KMS-11 (cell line): ENCODE results near the gene SEC61G.

Source experiments
- H2AFZ ChIP-seq: fragments of 200-600 bp; sonication (generic); 2 replicates; pipeline ENCODE4 v1.6.1; 2016; ENCODE audit warnings: antibody characterized with exemption, mixed run types, low read depth
- H3K27ac ChIP-seq: fragments of 200-600 bp; sonication (generic); 2 replicates; pipeline ENCODE4 v1.6.1; 2016; ENCODE audit warnings: mild to moderate bottlenecking, mixed run types
- H3K27me3 ChIP-seq: fragments of 200-600 bp; sonication (generic); 2 replicates; pipeline ENCODE4 v1.6.1; 2017; ENCODE audit warnings: mild to moderate bottlenecking, low read depth, mixed run types, moderate library complexity; ENCODE audit not compliant: insufficient read depth
- H3K36me3 ChIP-seq: fragments of 200-600 bp; sonication (generic); 2 replicates; pipeline ENCODE4 v1.6.1; 2017; ENCODE audit warnings: mild to moderate bottlenecking, mixed run types; ENCODE audit not compliant: insufficient read depth
- H3K4me1 ChIP-seq: fragments of 200-600 bp; sonication (generic); 2 replicates; pipeline ENCODE4 v1.6.1; 2016; ENCODE audit warnings: mild to moderate bottlenecking, low read depth, mixed run types; ENCODE audit not compliant: poor library complexity, severe bottlenecking
- H3K4me2 ChIP-seq: fragments of 200-600 bp; sonication (generic); 2 replicates; pipeline ENCODE4 v1.7.0; 2016; ENCODE audit warnings: mild to moderate bottlenecking, mixed run types
- H3K4me3 ChIP-seq: fragments of 200-600 bp; sonication (generic); IDR thresholded peaks from 2 replicates; pipeline ENCODE4 v1.6.1; 2017; ENCODE audit warnings: low read depth, low read length, mixed read lengths; ENCODE audit not compliant: insufficient read depth
- H3K79me2 ChIP-seq: fragments of 200-600 bp; sonication (generic); 2 replicates; pipeline ENCODE4 v1.6.1; 2016; ENCODE audit warnings: low read depth, mixed run types; ENCODE audit not compliant: insufficient read depth
- H3K9ac ChIP-seq: fragments of 200-600 bp; sonication (generic); 2 replicates; pipeline ENCODE4 v1.6.1; 2016; ENCODE audit warnings: mild to moderate bottlenecking, mixed run types
- H4K20me1 ChIP-seq: fragments of 200-600 bp; sonication (generic); 2 replicates; pipeline ENCODE4 v1.6.1; 2016; ENCODE audit warnings: mild to moderate bottlenecking, mixed run types; ENCODE audit not compliant: insufficient read depth
- CTCF ChIP-seq: fragments of 200-600 bp; sonication (generic); conservative IDR thresholded peaks from 2 replicates; pipeline ENCODE4 v1.6.1; 2017; ENCODE audit warnings: low read depth, mild to moderate bottlenecking, antibody characterized with exemption, low read length, moderate library complexity, mixed read lengths

SEC61G gene

GRCh38 chr7:54758702-54759592 is at the start of gene SEC61G:
Gene SEC61G, minus strand, starts transcription at chr7:54759211. Its CDS starts 1,623 bp downstream, at chr7:54757588.
- no peaks in the 10 kb centered on the region for H4K20me1 ChIP-seq

GRCh38 chr7:54802841-54803240 is 43.8 kb upstream of the SEC61G start:
- TF ChIP-seq CTCF, result no peak
- no peak overlapping the region for H3K4me3 ChIP-seq
- no peaks in the 10 kb centered on the region for H3K27me3 ChIP-seq
- H3K79me2 ChIP-seq, result no peaks in the 10 kb centered on the region
- no peaks in the 10 kb centered on the region for H4K20me1 ChIP-seq
- no peak overlapping the region for H3K4me2 ChIP-seq
- H2AFZ ChIP-seq, result no peak overlapping the region
- H3K4me1 ChIP-seq, result no peaks in the 10 kb centered on the region
- no peaks in the 10 kb centered on the region for H3K36me3 ChIP-seq
- H3K9ac ChIP-seq, result no peak overlapping the region
- H3K27ac ChIP-seq, result no peak overlapping the region

More at GRCh38 chr7:54758702-54759592, at the start of gene SEC61G:
- H3K4me1 ChIP-seq, result peaks cover 33% of the 10 kb centered on the region
- peaks cover 58% of the 10 kb centered on the region for H3K79me2 ChIP-seq
- H3K27ac ChIP-seq, result peak within 1 kb of the TSS; percentile 82
- peak within 1 kb of the TSS; percentile 89 for H3K9ac ChIP-seq
- H3K4me2 ChIP-seq, result peak within 1 kb of the TSS; percentile 93
- peaks cover 19% of the 10 kb centered on the region; the same call in 1 of the 2 replicates for H3K36me3 ChIP-seq
- TF ChIP-seq CTCF, result no peak
- no peaks in the 10 kb centered on the region for H3K27me3 ChIP-seq
- peak within 1 kb of the TSS; percentile 94 for H2AFZ ChIP-seq
- H3K4me3 ChIP-seq, result peak within 1 kb of the TSS; percentile 49

GRCh38 chr7:54802114-54802513 is 43.1 kb upstream of the SEC61G start:
- Histone ChIP-seq H4K20me1 (no peaks in the 10 kb centered on the region), H3K4me2 (no peak overlapping the region), H3K36me3 (no peaks in the 10 kb centered on the region), H3K79me2 (no peaks in the 10 kb centered on the region), H3K27ac (no peak overlapping the region), H3K4me3 (no peak overlapping the region), H2AFZ (no peak overlapping the region), H3K27me3 (no peaks in the 10 kb centered on the region), H3K9ac (no peak overlapping the region), H3K4me1 (no peaks in the 10 kb centered on the region)
- no peak for TF ChIP-seq CTCF

- no peak overlapping the region for H3K4me2 ChIP-seq
- no peak overlapping the region for H2AFZ ChIP-seq
- H3K4me3 ChIP-seq, result no peak overlapping the region
- no peak overlapping the region for H3K9ac ChIP-seq
- H3K27ac ChIP-seq, result no peak overlapping the region
- no peaks in the 10 kb centered on the region for H4K20me1 ChIP-seq
- H3K27me3 ChIP-seq, result no peaks in the 10 kb centered on the region
- no peak for TF ChIP-seq CTCF
- H3K36me3 ChIP-seq, result no peaks in the 10 kb centered on the region
- no peaks in the 10 kb centered on the region for H3K79me2 ChIP-seq
- H3K4me1 ChIP-seq, result no peaks in the 10 kb centered on the region
Measured at GRCh38 chr7:54799792-54800191, 40.8 kb upstream of the SEC61G start.
